ENCODE measurements around the gene BBS5. TPM values are rescaled to one million over a fixed set of nuclear protein-coding genes. Genes with fewer than 3 reads are reported as not detected.
A peak's percentile ranks its signal among the peaks of the same experiment; 100 is the strongest.
"Not testable (repeated sequence)": the region's sequence is repeated elsewhere in the genome, so short reads cannot be mapped to it uniquely, and the experiment has no call there.

BBS5 gene
- total RNA-seq, 2 experiments from 2014 or later = 1.3 to 1.4 TPM

- H3K36me3 Mint-ChIP-seq (ENCODE audit: low read depth) = peaks cover 6% of the 10 kb centered on the region
- H3K4me1 Mint-ChIP-seq = no peaks in the 10 kb centered on the region
- no peak overlapping the region for H3K4me3 Mint-ChIP-seq
- DNase-seq = no peak
- H3K27me3 Mint-ChIP-seq = no peaks in the 10 kb centered on the region
- H3K9me3 Mint-ChIP-seq = no peaks in the 10 kb centered on the region
- ChIA-PET CTCF (no interaction called here), POLR2A (no interaction called here)
- H3K27ac Mint-ChIP-seq = no peak overlapping the region
Measured at GRCh38 chr2:169525434-169525833, 46.1 kb downstream of the BBS5 start.

- CTCF ChIA-PET = no interaction called here
- H3K36me3 Mint-ChIP-seq (ENCODE audit: low read depth) = peaks cover 9% of the 10 kb centered on the region
- POLR2A ChIA-PET = no interaction called here
- no peak overlapping the region for H3K27ac Mint-ChIP-seq
- no peaks in the 10 kb centered on the region for H3K9me3 Mint-ChIP-seq
- no peak for DNase-seq
- H3K4me3 Mint-ChIP-seq = no peak overlapping the region
- H3K4me1 Mint-ChIP-seq = no peaks in the 10 kb centered on the region
- no peaks in the 10 kb centered on the region for H3K27me3 Mint-ChIP-seq
Measured at GRCh38 chr2:169526451-169526850, 47.2 kb downstream of the BBS5 start.

DNA sequence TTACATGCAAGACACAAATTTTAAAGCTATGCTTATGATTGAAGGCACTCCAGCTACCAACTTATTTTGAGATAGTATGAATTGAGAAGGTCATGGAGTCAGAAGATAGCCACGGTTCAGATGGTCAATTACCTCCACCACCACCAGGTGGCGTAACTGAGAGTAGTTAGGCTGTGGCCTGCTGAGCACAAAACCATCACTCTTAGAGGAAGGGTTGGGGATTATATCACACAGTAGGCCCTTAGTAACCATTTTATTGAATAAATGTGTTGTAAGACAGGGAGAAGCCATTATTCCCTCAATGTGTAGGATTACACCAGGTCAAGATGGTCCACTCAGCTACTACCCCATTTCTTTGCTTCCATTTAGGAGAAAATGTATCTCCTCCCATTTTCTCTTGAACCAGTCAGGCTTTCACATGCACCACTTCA, 49.0 kb downstream of the BBS5 start:
- Mint-ChIP-seq H3K27ac (no peak overlapping the region), H3K9me3 (no peaks in the 10 kb centered on the region), H3K4me1 (no peaks in the 10 kb centered on the region), H3K4me3 (no peak overlapping the region), H3K27me3 (no peaks in the 10 kb centered on the region), H3K36me3 (ENCODE audit: low read depth) (peaks cover 11% of the 10 kb centered on the region)
- DNase-seq = peak; percentile 80
- POLR2A ChIA-PET = no interaction called here
- CTCF ChIA-PET = interaction anchor here (0.6 to 1.1 kb wide), 2 partner anchors 19 to 403 kb away, joined by 3 read pairs; partner anchors contain the start of gene KLHL41

GRCh38 chr2:169539460-169539859, 60.2 kb downstream of the BBS5 start:
- peaks cover 11% of the 10 kb centered on the region for H3K36me3 Mint-ChIP-seq (ENCODE audit: low read depth)
- H3K9me3 Mint-ChIP-seq, DNase-seq, POLR2A ChIA-PET, H3K27ac Mint-ChIP-seq, CTCF ChIA-PET, H3K27me3 Mint-ChIP-seq, H3K4me3 Mint-ChIP-seq, H3K4me1 Mint-ChIP-seq: not testable (repeated sequence)

DNA sequence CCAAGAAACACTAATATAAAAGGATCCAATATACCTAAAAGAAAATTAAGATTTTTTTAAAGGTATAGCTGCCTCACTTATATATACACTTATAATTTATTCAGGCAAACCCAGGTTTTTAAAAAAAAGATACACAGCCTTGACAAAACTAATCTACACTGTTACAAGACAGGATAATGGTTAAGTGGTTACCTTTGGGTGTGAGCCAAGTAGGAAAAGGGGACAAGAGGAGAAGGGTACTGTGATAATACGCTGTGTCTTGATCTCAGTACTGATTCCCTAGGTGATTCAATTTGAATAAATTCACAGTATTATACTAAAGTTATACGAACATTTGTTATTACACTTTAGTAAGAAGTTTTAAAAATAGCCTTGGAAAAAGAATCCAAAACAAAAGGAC, 60.9 kb downstream of the BBS5 start:
- no peak for DNase-seq
- Mint-ChIP-seq H3K27ac (no peak overlapping the region), H3K4me1 (no peaks in the 10 kb centered on the region), H3K9me3 (no peaks in the 10 kb centered on the region), H3K27me3 (no peaks in the 10 kb centered on the region), H3K4me3 (no peak overlapping the region), H3K36me3 (ENCODE audit: low read depth) (peaks cover 11% of the 10 kb centered on the region)
- POLR2A ChIA-PET = no interaction called here
- CTCF ChIA-PET = no interaction called here

DNA sequence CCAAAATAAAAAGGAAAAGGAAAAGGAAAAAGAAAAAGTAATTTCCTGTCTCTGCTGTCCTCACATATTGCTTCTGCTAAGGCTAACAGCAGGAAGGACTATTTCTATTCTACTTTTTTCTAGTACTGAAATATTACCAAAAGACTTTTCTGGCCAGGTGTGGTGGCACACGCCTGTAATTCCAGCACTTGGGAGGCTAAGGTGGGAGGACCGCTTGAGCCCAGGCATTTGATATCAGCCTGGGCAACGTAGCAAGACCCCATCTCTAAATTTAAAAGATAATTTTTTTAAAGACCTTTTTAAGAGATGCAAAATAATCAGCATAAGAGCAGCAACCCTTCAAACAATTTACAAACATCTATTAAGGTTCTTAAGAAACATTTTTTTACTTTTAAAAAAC, 63.1 kb downstream of the BBS5 start:
- CTCF ChIA-PET = interaction anchor here (0.6 kb wide), 1 partner anchor 203 kb away, joined by 3 read pairs; no protein-coding TSS in a partner anchor
- no peak overlapping the region for H3K4me3 Mint-ChIP-seq
- peaks cover 8% of the 10 kb centered on the region for H3K36me3 Mint-ChIP-seq (ENCODE audit: low read depth)
- H3K27ac Mint-ChIP-seq = no peak overlapping the region
- no peaks in the 10 kb centered on the region for H3K27me3 Mint-ChIP-seq
- POLR2A ChIA-PET = no interaction called here
- no peak for DNase-seq
- no peaks in the 10 kb centered on the region for H3K4me1 Mint-ChIP-seq
- no peaks in the 10 kb centered on the region for H3K9me3 Mint-ChIP-seq

- DNase-seq = no peak
- Mint-ChIP-seq H3K9me3 (no peaks in the 10 kb centered on the region), H3K27me3 (no peaks in the 10 kb centered on the region), H3K4me1 (no peaks in the 10 kb centered on the region), H3K27ac (no peak overlapping the region), H3K4me3 (no peak overlapping the region), H3K36me3 (ENCODE audit: low read depth) (peaks cover 5% of the 10 kb centered on the region)
- POLR2A ChIA-PET = no interaction called here
- CTCF ChIA-PET = no interaction called here
Measured at GRCh38 chr2:169546756-169547155, 67.5 kb downstream of the BBS5 start.

Other genes starting within 250 kb of the BBS5 start
- gene LRP2, start 117.0 kb upstream of the BBS5 start, total RNA-seq = under 1 TPM; 0.02 to 0.15 TPM
- gene KLHL41, start 30.2 kb downstream of the BBS5 start, total RNA-seq = under 1 TPM in 1 of 2 experiments, not detected in 1; 0.08 TPM
- gene FASTKD1, start 94.4 kb downstream of the BBS5 start, total RNA-seq = 10 to 100 TPM; 26.8 to 29.0 TPM
- 10 to 100 TPM; 53.4 to 61.7 TPM for gene PPIG, start 104.9 kb downstream of the BBS5 start, total RNA-seq
- gene CFAP210, start 214.9 kb downstream of the BBS5 start, total RNA-seq = not detected
- gene PHOSPHO2, start 215.0 kb downstream of the BBS5 start, total RNA-seq = 1 to 10 TPM; 2.7 to 3.0 TPM

Measured in activated CD4-positive, alpha-beta T cell treated with anti-CD3 and anti-CD28 coated beads, Interleukin-2, amount 10 ng/mL, durations not matched to agents 7 days and 5 days (primary cell).